DND-41 (cell line): ENCODE data around the gene AP5B1.

Experiments
- EZH2 ChIP-seq: IDR thresholded peaks from 3 replicates; pipeline ENCODE4 v1.6.1; 2012; ENCODE audit warnings: borderline replicate concordance, low read depth, mild to moderate bottlenecking, moderate library complexity, low read length, inconsistent platforms; ENCODE audit not compliant: severe bottlenecking
- TF ChIP-seq, protein P1 (sequence below): IDR thresholded peaks from 2 replicates; pipeline ENCODE4 v1.5.1; 2012; ENCODE audit warnings: borderline replicate concordance, low read length, moderate library complexity, mild to moderate bottlenecking; ENCODE audit not compliant: poor library complexity, severe bottlenecking; ENCODE audit errors: extremely low read depth

DNA sequence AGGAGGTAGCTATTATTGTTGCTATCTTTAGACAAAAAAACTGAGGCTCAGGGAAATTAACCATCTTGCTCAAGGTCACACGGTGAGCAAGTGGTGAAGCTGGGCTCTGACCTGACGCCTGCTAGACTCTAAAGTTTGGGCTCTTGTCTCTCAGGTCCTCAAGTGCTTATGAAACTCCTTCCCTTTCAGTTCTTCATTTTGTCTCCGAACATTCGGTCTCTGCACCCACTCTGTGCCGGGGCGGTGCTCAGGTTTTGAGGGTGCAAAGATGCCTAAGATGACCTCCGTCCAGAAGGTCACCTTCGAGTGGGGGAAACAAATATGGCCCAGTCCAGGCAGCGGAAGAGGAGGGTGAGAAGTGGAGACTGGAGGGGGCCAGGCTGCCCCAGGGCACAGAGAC is 22.1 kb upstream of the AP5B1 start:
- TF ChIP-seq, protein P1, sequence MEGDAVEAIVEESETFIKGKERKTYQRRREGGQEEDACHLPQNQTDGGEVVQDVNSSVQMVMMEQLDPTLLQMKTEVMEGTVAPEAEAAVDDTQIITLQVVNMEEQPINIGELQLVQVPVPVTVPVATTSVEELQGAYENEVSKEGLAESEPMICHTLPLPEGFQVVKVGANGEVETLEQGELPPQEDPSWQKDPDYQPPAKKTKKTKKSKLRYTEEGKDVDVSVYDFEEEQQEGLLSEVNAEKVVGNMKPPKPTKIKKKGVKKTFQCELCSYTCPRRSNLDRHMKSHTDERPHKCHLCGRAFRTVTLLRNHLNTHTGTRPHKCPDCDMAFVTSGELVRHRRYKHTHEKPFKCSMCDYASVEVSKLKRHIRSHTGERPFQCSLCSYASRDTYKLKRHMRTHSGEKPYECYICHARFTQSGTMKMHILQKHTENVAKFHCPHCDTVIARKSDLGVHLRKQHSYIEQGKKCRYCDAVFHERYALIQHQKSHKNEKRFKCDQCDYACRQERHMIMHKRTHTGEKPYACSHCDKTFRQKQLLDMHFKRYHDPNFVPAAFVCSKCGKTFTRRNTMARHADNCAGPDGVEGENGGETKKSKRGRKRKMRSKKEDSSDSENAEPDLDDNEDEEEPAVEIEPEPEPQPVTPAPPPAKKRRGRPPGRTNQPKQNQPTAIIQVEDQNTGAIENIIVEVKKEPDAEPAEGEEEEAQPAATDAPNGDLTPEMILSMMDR: no peak
- TF ChIP-seq EZH2: no peak
